CD4-positive, alpha-beta T cell treated with Interleukin-15 for 1 hour (primary cell): ENCODE measurements around the gene HNRNPL.
A peak's percentile ranks its signal among the peaks of the same experiment; 100 is the strongest.
"Not testable (repeated sequence)": the region's sequence is repeated elsewhere in the genome, so short reads cannot be mapped to it uniquely, and the experiment has no call there.

Experiments used
- DNase-seq: peaks from one replicate; pipeline ENCODE4 v3.0.0-alpha.2; 2020

Gene HNRNPL

GRCh38 chr19:38869160-38869835 is 19.5 kb upstream of the HNRNPL start:
- DNase-seq = peak; percentile 53

- DNase-seq = no peak
Measured at GRCh38 chr19:38868551-38868950, 18.8 kb upstream of the HNRNPL start.

GRCh38 chr19:38867171-38867780 is 17.5 kb upstream of the HNRNPL start:
- no peak for DNase-seq

GRCh38 chr19:38862321-38863059 is 12.7 kb upstream of the HNRNPL start:
- DNase-seq = no peak

GRCh38 chr19:38861368-38861767 is 11.6 kb upstream of the HNRNPL start:
- DNase-seq = no peak

- not testable (repeated sequence) for DNase-seq
Measured at GRCh38 chr19:38859631-38860204, 9.9 kb upstream of the HNRNPL start.

- DNase-seq = no peak
Measured at GRCh38 chr19:38856813-38857212, 7.0 kb upstream of the HNRNPL start.

- not testable (repeated sequence) for DNase-seq
Measured at GRCh38 chr19:38855751-38856150, 6.0 kb upstream of the HNRNPL start.

GRCh38 chr19:38854961-38855360 is 5.2 kb upstream of the HNRNPL start:
- not testable (repeated sequence) for DNase-seq

GRCh38 chr19:38853214-38853613 is 3.4 kb upstream of the HNRNPL start:
- no peak for DNase-seq

- peak; percentile 79 for DNase-seq
Measured at GRCh38 chr19:38852231-38853044, 2.7 kb upstream of the HNRNPL start.

- peak; percentile 91 for DNase-seq
Measured at GRCh38 chr19:38851622-38852230, 1.9 kb upstream of the HNRNPL start.

GRCh38 chr19:38850976-38851621 is 1.3 kb upstream of the HNRNPL start:
- DNase-seq = peak; percentile 44

GRCh38 chr19:38850436-38850975 is 720 bp upstream of the HNRNPL start:
- DNase-seq = peak; percentile 100

GRCh38 chr19:38849147-38849859 is 483 bp downstream of the HNRNPL start:
- peak; percentile 98 for DNase-seq

- no peak for DNase-seq
Measured at GRCh38 chr19:38848299-38849146, 1.3 kb downstream of the HNRNPL start.

- no peak for DNase-seq
Measured at GRCh38 chr19:38846097-38846496, 3.7 kb downstream of the HNRNPL start.

GRCh38 chr19:38845374-38846024 is 4.3 kb downstream of the HNRNPL start:
- no peak for DNase-seq

GRCh38 chr19:38844093-38844686 is 5.6 kb downstream of the HNRNPL start:
- DNase-seq = no peak
